HepG2 (cell line): ENCODE measurements around the gene RASD2. TPM values are rescaled to one million over a fixed set of nuclear protein-coding genes. Genes with fewer than 3 reads are reported as not detected.

Source experiments
- ATAC-seq: fragments of 200-7000 bp; cut with Tn5 transposase; 3 replicates; pipeline ENCODE4 v1.9.1; 2020; ENCODE audit warnings: mild to moderate bottlenecking, moderate library complexity
- BruUV-seq: library from RNA; stranded (reverse); fragments of 400-500 nt; replicated peaks from 2 replicates; lab custom pipeline; 2021; lab: Mats Ljungman, UMichigan
- CTCF ChIA-PET: fragments of 300-600 bp; formaldehyde crosslinking; extraction: SDS; loops from one replicate; lab custom pipeline; 2021; ENCODE audit warnings: low total read pairs, inconsistent platforms, low intra/inter-chr PET ratio; lab: Yijun Ruan, JAX
- POLR2A ChIA-PET: fragments of 350-600 bp; sonication (Branson Sonifier 250); formaldehyde crosslinking; loops from one replicate; lab custom pipeline; 2020; ENCODE audit warnings: antibody characterized with exemption, inconsistent platforms; lab: Yijun Ruan, JAX
- DNase-seq: peaks from one replicate; pipeline ENCODE4 v3.0.0-alpha.2; 2015; ENCODE audit warnings: low spot score
- FAIRE-seq: peaks from 3 replicates; lab custom pipeline; 2011; peaks lifted over from hg19 to GRCh38; lab: Jason Lieb, UNC
- H2AFZ ChIP-seq: one replicate; pipeline ENCODE4 v1.6.1; 2011; ENCODE audit warnings: low read length, inconsistent platforms
- H3K27ac ChIP-seq: fragments of 300-600 bp; 3 replicates; pipeline ENCODE4 v1.8.0; 2011; ENCODE audit warnings: mixed run types, mild to moderate bottlenecking, mixed read lengths, low read length, inconsistent platforms; ENCODE audit not compliant: insufficient read depth; ENCODE audit errors: extremely low read length
- H3K27me3 ChIP-seq, 2 experiments: fragments of 200-600 bp in 1 of 2; 2 replicates in 1 of 2; 3 replicates in 1 of 2; pipeline versions ENCODE4 v1.6.0 to v1.8.0; 2011; ENCODE audit warnings: low read length in 2 of 2, mild to moderate bottlenecking in 2 of 2, moderate library complexity in 2 of 2, inconsistent platforms in 1 of 2; ENCODE audit not compliant: insufficient read depth in 2 of 2, control insufficient read depth in 1 of 2
- H3K36me3 ChIP-seq, 2 experiments: fragments of 200-600 bp in 1 of 2; replicated peaks in 1 of 2; 2 replicates in 1 of 2; 3 replicates in 1 of 2; pipeline versions ENCODE4 v1.5.1 to v1.8.0; 2011; ENCODE audit warnings: low read length in 2 of 2, inconsistent platforms in 1 of 2; ENCODE audit not compliant: insufficient read depth in 2 of 2, control insufficient read depth in 1 of 2
- H3K4me1 ChIP-seq: 2 replicates; pipeline ENCODE4 v1.5.1; 2012; ENCODE audit warnings: low read length, inconsistent platforms; ENCODE audit not compliant: insufficient read depth
- H3K4me2 ChIP-seq: 2 replicates; pipeline ENCODE4 v1.6.0; 2011; ENCODE audit warnings: low read depth, low read length, inconsistent platforms
- H3K4me3 ChIP-seq, 3 experiments: fragments of 200-600 bp in 1 of 3; sonication (generic), shearing (Covaris generic) in 1 of 3; replicated peaks in 1 of 3; 2 replicates each; pipeline ENCODE4 v1.5.1; 2011 to 2016; ENCODE audit warnings: low read length in 3 of 3, inconsistent platforms in 2 of 3, low read depth in 2 of 3, mild to moderate bottlenecking in 2 of 3, control low read depth in 1 of 3, mixed read lengths in 1 of 3; ENCODE audit not compliant: insufficient read depth in 1 of 3
- H3K79me2 ChIP-seq: one replicate; pipeline ENCODE4 v1.6.1; 2011; ENCODE audit warnings: low read length, inconsistent platforms; ENCODE audit not compliant: insufficient read depth
- H3K9ac ChIP-seq: 2 replicates; pipeline ENCODE4 v1.6.0; 2011; ENCODE audit warnings: mild to moderate bottlenecking, low read depth, low read length, inconsistent platforms; ENCODE audit not compliant: insufficient read depth
- H3K9me3 ChIP-seq: 2 replicates; pipeline ENCODE4 v1.5.1; 2012; ENCODE audit warnings: mild to moderate bottlenecking, low read length
- H4K20me1 ChIP-seq: 2 replicates; pipeline ENCODE4 v1.6.0; 2011; ENCODE audit warnings: inconsistent platforms, mild to moderate bottlenecking, low read length, moderate library complexity; ENCODE audit not compliant: insufficient read depth
- ATF2 ChIP-seq: sonication (generic); formaldehyde crosslinking; IDR thresholded peaks from 2 replicates; pipeline ENCODE4 v1.4.0; 2020; ENCODE audit warnings: missing genetic modification reagents
- CBFB ChIP-seq: sonication (generic); formaldehyde crosslinking; IDR thresholded peaks from 2 replicates; pipeline ENCODE4 v1.4.0; 2020; ENCODE audit warnings: missing genetic modification reagents
- MAFF ChIP-seq: IDR thresholded peaks from 2 replicates; pipeline ENCODE4 v1.6.1; 2011; ENCODE audit warnings: low read depth, low read length, improper control_type of control experiment
- POLR2AphosphoS2 ChIP-seq: IDR thresholded peaks from 2 replicates; pipeline ENCODE4 v1.6.1; 2011; ENCODE audit warnings: low read depth, low read length, improper control_type of control experiment
- PRPF4 ChIP-seq: fragments of 200-400 bp; formaldehyde crosslinking; IDR thresholded peaks from 2 replicates; pipeline ENCODE4 v1.6.1; 2016; ENCODE audit warnings: low read length, low read depth; ENCODE audit not compliant: poor library complexity, severe bottlenecking
- PTBP1 ChIP-seq: fragments of 200-400 bp; formaldehyde crosslinking; IDR thresholded peaks from 2 replicates; pipeline ENCODE4 v1.6.1; 2018; ENCODE audit warnings: low read length, low read depth; ENCODE audit not compliant: poor library complexity, severe bottlenecking
- ZNF251 ChIP-seq: sonication (generic); formaldehyde crosslinking; IDR thresholded peaks from 2 replicates; pipeline ENCODE4 v1.9.0; 2021; ENCODE audit warnings: mild to moderate bottlenecking, missing genetic modification reagents
- ZNF619 ChIP-seq: sonication (generic); formaldehyde crosslinking; IDR thresholded peaks from 2 replicates; pipeline ENCODE4 v1.4.0; 2020; ENCODE audit warnings: mild to moderate bottlenecking, missing genetic modification reagents
- WGBS: methylation state at CpG from one replicate; pipeline ENCODE4 v1.1.6; 2017; ENCODE audit warnings: low lambda C conversion rate; 5-methylcytosine and 5-hydroxymethylcytosine counted together
- in situ Hi-C: cut with HindIII; loops from 2 replicates; pipeline ENCODE4 v1.10.0; 2017; ENCODE audit warnings: low pct_unique_long_range_greater_than_20kb; ENCODE audit not compliant: extremely low pct_ligation_motif_present
- intact Hi-C: fragments of 100-400 bp; cut with micrococcal nuclease; formaldehyde crosslinking; loops from one replicate; pipeline ENCODE4 v1.10.0; 2022; ENCODE audit not compliant: unreplicated experiment
- polyA plus RNA-seq, 8 experiments: library from polyadenylated mRNA; depleted of rRNA in 3 of 8; stranded (reverse) in 7 of 8; unstranded in 1 of 8; fragments of >200 nt; fragmentation: Illumina TruSeq in 4 of 8; extraction: Trizol in 4 of 8; gene quantifications; 2 replicates each; pipeline versions ENCODE4 v1.2.1 to v1.2.3, GENCODE V29; 2011 to 2016; ENCODE audit warnings: low read depth in 4 of 8, missing spikeins in 1 of 8, mixed read lengths in 1 of 8; ENCODE audit not compliant: insufficient read depth in 1 of 8
- total RNA-seq, 5 experiments: library from RNA; depleted of rRNA; stranded (reverse); fragments of >200 nt; fragmentation: Illumina TruSeq; extraction: Trizol; gene quantifications; 2 replicates each; pipeline ENCODE4 v1.2.3, GENCODE V29; 2016; ENCODE audit warnings: low read depth in 1 of 5
- TF ChIP-seq, protein P1 (sequence below): sonication (generic); formaldehyde crosslinking; IDR thresholded peaks from 2 replicates; pipeline ENCODE4 v1.4.0; 2020; ENCODE audit warnings: low read depth, mild to moderate bottlenecking, missing genetic modification reagents
- TF ChIP-seq, protein P2 (sequence below): sonication (generic); formaldehyde crosslinking; IDR thresholded peaks from 2 replicates; pipeline ENCODE4 v1.8.0; 2022; ENCODE audit warnings: missing genetic modification reagents, low read depth, mild to moderate bottlenecking, borderline replicate concordance

Gene RASD2
- total and polyA plus RNA-seq, 2 of the 13 experiments (the other 11 are each of a cell fraction or from before 2014, with no cell fraction given), result not detected

DNA sequence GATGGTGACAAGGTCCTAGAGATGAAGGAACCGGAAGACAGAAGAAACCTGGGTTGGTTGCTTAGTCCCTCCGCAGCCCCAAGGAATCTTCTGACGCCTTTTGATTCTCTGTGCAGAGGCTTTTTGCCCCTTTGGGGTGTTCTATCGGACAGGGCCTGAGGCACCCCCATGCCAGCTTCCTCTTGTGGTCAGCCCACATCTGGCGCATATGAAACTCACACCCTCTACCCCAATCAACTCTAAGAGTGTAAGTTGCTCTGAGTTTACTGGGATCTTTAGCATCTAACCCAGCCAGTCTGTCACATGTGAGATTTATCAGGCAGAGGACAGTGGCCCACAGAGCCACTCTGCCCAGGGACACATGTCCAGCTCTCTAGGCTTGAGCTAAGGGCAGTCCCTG is 17.4 kb downstream of the RASD2 start:
- Histone ChIP-seq H3K4me1 (no peaks in the 10 kb centered on the region), H3K79me2 (no peaks in the 10 kb centered on the region), H3K9ac (no peak overlapping the region), H3K27ac (no peak overlapping the region), H2AFZ (no peak overlapping the region), H3K36me3 (no peaks in the 10 kb centered on the region), H3K27me3 (peaks cover 0 to 27% of the 10 kb centered on the region in 2 experiments; a peak in 2 of 5 replicates), H4K20me1 (no peaks in the 10 kb centered on the region), H3K4me3 (no peak overlapping the region), H3K4me2 (no peak overlapping the region), H3K9me3 (no peaks in the 10 kb centered on the region)
- BruUV-seq, result no TSS peak
- ChIA-PET CTCF (no interaction called here), POLR2A (no interaction called here)
- in situ Hi-C loops, result no loop called here
- no peak for ATAC-seq
- FAIRE-seq, result no peak
- no peak for DNase-seq
- intact Hi-C loops, result no loop called here
- 72% methylated on average over 5 of the region's 5 CpGs for WGBS
- TF ChIP-seq PTBP1, result no peak
- no peak for TF ChIP-seq PRPF4
- TF ChIP-seq, protein P1, sequence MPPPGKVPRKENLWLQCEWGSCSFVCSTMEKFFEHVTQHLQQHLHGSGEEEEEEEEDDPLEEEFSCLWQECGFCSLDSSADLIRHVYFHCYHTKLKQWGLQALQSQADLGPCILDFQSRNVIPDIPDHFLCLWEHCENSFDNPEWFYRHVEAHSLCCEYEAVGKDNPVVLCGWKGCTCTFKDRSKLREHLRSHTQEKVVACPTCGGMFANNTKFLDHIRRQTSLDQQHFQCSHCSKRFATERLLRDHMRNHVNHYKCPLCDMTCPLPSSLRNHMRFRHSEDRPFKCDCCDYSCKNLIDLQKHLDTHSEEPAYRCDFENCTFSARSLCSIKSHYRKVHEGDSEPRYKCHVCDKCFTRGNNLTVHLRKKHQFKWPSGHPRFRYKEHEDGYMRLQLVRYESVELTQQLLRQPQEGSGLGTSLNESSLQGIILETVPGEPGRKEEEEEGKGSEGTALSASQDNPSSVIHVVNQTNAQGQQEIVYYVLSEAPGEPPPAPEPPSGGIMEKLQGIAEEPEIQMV (CRISPR knock-in tag), result no peak
- TF ChIP-seq CBFB (CRISPR knock-in tag), result no peak
- TF ChIP-seq ZNF251 (CRISPR knock-in tag), result no peak
- no peak for TF ChIP-seq ATF2 (CRISPR knock-in tag)
- no peak for TF ChIP-seq MAFF
- TF ChIP-seq ZNF619, result no peak
- no peak for TF ChIP-seq POLR2AphosphoS2
- TF ChIP-seq, protein P2, sequence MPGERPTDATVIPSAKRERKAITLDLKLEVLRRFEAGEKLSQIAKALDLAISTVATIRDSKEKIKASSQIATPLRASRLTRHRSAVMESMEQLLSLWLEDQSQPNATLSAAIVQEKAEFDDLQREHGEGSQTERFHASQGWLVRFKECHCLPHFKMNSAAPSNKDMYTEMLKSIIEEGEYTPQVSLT (CRISPR knock-in tag), result no peak
